GM19452 (cell line): Measurements from ENCODE around the gene ADD3.

Source experiments
- ATAC-seq: cut with Tn5 transposase; IDR thresholded peaks from one replicate; pipeline ENCODE4 v1.9.1; 2021; ENCODE audit not compliant: unreplicated experiment

Gene ADD3, protein sequence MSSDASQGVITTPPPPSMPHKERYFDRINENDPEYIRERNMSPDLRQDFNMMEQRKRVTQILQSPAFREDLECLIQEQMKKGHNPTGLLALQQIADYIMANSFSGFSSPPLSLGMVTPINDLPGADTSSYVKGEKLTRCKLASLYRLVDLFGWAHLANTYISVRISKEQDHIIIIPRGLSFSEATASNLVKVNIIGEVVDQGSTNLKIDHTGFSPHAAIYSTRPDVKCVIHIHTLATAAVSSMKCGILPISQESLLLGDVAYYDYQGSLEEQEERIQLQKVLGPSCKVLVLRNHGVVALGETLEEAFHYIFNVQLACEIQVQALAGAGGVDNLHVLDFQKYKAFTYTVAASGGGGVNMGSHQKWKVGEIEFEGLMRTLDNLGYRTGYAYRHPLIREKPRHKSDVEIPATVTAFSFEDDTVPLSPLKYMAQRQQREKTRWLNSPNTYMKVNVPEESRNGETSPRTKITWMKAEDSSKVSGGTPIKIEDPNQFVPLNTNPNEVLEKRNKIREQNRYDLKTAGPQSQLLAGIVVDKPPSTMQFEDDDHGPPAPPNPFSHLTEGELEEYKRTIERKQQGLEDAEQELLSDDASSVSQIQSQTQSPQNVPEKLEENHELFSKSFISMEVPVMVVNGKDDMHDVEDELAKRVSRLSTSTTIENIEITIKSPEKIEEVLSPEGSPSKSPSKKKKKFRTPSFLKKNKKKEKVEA

DNA sequence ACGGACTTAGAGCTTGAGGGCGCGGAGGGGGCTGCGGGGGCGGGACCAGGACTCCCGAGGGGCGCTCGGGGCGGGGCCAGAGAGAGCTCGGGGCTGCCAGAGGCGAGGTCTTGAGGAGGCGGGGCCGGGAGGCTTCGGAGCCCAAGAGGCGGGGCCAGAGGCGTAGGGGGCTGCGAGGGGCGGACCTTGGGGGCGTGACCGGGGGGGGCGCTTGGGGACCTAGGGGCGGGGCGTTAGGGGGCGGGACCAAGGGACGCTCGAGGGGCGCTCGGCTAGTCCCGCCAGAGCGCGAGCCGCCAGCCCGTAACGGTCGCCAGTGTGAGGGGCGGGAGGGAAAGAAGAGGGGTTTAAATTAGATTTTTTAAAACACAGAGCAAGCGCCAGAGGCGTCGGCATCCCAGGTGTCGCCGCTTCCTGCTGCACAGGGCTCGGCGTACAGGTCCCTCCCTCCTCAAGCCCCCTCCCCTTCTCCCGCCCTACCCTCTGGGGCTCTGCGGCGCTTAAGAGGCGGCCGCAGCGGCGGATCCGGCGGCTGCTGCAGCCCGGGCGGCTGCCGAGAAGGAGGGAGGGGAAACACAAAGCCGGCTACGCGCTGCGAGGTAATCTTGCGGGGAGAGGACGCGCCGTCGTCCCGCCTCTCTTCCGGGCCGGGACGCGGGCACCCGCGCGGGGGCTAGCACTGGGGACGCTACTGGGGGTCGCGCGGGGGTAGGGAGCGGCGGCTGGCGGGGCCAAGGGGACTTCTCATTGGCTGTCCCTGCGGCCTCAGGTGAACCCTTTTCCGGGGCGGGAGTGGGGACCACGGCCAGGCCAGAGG is at the start of gene ADD3:
Gene ADD3, plus strand, starts transcription at position 284 of the 817 bp plus-strand sequence. CDS start 92,670 bp downstream, outside the sequence.
- peak; percentile 51 for ATAC-seq

DNA sequence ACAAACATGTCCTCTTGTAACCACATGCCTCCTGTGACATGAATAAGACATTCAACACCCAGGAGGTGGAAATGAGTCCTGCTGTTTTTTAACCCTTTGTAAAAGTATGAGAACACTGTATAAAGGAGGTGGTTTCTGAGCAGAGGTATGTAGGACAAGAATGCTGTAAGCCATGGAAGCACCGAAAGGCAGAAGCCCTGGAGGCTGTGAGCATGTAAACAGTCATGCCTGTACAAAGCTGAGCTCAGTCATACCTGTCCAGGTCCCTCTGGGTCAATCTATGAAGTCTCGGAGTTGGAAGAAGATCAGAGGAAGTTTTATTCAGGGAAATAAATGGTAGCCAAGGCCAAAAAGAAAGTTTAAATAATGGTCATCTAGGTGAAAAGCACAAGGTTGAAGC is 49.7 kb upstream of the ADD3 start:
- no peak for ATAC-seq

DNA sequence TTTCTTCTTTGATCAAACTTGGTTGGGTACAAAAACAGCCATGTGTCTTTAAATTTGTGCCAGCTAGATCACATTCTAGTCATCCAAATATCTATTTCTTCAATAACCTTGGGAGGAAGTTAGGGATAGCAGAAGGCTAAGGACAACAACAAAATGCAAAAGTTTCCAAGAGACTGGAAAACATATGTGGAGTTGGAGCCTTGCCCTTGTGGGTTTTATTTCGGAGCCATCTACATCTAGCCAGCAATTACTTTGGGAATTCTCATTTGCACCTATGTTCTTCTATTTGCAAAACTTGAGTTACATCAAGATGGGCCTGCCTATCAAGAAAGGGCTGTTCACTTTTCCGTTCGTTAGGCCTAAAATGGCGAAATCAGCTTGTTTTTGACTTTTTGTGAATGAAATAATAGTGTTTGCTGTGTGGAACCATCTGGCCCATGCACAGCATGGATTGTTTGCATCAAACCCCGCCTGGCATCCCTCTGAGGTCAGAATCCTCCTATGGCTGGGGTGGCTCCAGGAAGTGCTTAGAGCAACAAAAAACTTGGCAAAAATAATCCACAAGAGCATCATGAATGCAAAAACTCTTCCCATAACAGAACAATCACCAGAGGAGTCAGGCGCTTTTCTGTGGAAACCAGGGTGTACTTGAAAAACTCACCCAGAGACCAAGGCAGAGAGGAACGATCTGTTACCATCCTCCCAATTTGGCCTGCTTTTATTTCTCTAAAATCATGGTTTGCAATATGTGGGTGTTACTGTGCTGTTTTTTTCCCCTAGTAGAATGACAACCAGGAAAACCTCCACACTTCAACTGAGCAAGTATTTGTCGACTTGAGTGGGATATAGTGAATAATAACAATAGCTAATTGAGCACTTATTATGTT is 48.3 kb upstream of the ADD3 start:
- ATAC-seq: no peak

DNA sequence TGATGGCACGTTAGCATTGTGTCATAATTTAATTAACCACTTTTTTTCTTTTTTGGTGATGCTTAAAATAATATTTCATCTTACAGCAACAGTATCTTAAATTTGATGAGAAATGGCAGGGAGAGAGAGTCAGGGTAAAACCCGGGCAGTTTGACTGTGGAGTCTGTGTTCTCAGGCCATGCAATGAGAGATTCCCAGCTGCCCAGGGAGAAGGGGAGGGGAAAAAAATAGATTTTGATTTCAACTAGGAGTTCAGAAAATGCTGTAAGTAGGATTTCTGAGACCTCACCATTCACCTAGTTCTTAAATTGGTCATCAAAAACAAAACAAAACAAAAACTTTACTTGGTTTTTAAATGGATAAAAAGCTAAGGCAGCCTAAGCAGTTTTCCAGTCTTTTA is 47.1 kb upstream of the ADD3 start:
- no peak for ATAC-seq

DNA sequence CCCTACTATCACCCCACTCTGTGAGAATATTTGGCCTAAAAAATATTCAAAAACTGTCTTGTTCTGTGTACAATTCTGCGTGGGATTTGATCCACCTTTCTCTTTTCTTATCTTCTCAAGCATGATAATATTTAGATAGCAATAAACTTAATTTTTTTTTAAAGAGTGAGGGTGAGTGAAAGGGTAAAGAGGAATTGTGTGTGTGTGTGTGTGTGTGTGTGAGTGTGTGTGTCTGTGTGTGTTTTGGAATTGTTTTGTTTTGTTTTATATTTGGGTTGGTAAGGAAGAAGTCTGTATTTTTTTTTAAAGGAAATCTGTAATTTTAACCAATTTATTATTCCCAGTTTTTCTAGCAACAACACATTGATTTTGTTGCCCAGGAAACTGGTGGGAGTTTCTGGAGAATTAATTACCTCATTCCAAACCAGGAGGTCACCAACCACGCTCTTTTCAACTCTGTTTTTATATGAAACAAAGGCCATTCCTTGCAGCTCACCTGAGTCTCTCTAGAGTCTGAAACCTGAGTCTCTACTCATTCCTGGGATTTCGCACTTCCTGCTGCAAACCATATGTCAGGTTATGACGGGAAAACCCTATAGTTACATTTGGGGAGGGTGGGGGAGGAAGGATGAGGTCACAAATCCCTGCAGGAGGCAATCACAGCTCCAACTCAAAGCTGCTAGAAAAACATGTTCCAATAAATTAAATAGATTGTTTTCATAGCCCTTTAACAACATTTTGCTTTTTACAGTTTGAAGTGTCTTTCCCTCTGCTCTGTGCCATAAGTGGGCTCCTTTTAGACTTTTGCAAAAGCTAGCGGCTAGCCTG is 46.4 kb upstream of the ADD3 start:
- ATAC-seq: no peak

DNA sequence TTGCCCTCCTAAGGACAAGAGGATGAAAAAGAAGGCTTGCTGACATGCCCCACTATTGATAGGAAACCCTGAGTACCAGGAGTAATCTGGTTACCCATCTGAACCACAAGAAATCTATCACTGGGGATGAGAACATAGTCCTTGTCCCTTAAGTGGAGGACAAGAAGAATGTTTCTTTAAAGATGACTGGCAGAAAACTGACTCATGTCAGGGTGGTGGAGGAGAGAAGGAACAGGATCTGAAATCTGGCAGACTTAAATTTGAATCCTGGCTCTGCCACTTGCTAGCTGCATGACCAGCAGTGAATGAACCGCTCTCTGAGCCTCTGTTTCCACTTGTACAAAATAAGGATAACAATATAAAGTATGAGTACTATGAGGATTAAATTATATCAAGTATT is 45.5 kb upstream of the ADD3 start:
- no peak for ATAC-seq

DNA sequence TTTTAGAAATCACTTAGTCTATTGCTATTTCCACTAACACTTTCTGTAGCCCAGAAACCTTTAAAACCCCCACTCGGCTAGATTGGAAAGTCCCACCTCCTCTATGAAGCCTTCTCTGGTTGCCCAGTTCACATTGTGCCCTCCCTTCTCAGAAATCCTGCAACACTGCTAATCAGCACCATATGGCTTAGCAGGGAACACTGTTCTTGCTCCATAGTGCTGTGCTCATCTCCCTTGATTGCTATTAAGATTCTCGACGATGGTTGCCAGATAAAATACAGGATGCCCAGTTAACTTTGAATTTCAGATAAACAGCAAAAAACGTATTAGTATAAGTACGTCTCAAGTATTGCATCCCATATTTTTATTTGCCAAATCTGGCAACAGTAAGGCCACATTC is 44.3 kb upstream of the ADD3 start:
- no peak for ATAC-seq

DNA sequence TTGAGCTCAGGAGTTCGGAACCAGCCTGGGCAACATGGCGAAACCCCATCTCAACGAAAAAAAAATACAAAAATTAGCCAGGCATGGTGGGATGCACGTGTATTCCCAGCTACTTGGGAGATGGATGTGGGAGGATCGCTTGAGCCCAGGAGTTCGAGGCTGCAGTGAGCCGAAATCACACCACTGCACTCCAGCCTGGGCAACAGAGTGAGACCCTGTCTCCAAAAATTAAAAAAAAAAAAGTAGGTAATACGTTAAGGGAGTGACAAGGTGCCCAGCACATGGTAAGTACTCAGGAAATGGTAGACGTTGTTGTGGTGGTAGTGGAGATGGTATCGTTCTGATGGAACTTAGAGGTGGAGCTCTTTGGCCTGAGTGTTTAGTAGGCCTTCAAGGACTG is 43.5 kb upstream of the ADD3 start:
- no peak for ATAC-seq

DNA sequence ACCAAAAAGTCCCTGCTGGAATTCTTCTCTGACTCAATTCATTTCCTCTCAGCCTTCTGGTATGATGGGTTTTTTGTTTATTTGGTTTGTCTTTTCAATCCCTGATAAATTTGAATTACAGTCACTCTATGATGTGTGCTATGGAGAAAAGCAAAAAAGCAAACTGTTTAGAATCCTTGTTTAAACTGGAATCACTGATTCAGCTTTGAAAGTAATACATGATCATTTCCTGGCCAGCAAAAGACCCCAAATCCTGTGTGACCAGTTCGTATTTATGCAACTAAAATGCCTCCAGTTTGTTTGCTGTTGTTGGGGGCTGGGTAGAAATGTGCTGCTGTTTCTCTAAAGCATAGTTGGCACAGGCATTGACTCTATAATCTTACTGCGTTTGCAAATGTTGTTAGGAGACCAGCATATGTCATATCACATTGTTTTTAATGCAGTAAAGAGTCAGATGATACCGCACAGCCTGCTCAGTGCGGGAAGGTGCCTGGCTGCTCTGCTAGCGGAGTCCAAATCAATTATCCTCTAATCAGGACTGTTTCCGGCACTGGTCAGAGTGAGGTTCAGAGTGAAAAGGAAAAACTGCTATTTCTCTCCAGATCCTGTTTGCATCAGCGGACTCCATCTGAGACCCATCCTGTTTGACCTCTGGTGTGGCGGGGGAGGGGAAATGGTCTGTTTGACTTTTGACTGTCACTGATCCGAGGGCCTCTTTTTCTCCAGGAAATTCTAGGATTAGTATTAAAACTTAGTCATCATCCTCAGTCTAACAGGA is 40.6 kb upstream of the ADD3 start:
- ATAC-seq: no peak

DNA sequence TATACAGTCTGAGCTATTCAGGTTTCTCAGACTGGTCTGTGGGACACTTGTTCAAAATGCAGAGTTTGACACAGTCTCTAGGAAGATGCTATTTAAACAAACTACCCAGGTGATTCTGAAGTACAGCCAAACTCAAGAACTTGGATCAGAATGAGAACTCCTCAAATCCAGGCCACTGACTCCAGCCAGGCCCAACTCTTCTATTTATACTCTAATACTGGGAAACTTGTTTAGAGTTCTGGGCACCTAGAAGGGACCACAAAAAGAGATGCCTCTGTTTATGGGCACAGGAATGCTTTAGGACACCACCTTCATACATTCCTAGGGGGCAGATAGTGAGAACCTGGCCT is 40.1 kb upstream of the ADD3 start:
- no peak for ATAC-seq

DNA sequence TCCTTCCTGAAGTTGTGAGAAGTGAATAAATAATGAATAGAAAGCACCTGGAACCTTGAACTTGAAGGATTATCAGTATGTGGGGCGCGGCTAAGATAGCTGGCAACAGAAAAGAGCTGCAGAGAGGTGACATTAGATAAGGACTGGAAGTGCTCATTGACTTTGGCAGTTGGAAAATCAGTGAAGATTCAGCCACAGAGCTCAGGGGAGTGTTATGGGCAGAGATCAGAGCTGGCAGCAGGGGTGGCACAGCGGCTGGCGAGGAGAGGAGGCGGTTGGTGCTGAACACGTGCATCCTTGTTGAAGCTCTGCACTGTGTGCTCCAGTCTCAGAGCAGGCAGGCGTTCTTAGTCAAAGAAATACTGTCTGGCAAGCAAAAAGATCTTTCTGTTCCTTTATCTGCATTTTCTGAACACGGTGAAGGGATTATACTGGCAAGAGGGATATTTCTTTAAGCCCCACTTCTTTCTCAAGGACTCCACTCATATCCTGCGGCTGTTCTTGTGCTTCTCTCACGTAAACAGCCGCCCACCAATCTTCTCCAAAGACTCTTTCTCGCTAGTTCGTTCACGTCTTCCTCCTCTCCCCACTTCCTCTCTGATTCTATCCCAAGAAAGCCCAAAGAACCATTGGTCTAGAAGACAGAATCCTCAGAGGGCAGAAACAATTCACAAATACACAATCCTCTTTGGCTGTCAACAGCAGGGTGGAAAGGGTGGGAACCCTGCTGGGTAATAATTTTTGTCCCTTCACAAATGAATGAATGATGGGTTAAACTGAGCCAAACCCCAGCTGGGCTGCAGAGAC is 38.6 kb upstream of the ADD3 start:
- no peak for ATAC-seq

DNA sequence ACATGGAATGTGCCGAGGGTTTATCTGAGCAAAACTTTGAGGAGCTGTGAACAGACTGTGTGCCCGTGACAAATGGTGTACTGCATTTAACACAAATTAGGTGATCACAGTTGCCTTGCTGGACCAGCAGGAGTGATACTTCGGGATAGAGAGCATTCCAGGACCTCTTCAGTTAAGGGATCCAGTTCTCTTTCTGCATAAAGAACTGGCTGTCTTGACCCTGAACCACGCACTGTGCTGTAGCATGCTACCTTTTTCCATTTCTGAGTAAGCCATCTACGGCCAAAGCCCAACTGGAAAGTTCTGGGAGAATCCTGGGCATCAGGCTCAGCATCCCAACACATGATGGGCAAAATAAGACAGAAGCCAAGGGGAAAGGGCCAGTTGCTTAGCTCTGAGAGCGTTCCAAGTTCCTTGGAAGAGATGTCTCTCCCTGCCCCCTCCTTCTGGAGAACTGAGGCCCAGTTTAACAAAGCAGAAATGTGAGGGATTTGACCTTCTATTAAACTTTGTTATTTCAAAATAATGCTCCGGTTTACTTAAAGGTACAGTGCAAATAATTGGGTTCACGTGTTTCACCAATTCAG is 37.9 kb upstream of the ADD3 start:
- ATAC-seq: no peak

DNA sequence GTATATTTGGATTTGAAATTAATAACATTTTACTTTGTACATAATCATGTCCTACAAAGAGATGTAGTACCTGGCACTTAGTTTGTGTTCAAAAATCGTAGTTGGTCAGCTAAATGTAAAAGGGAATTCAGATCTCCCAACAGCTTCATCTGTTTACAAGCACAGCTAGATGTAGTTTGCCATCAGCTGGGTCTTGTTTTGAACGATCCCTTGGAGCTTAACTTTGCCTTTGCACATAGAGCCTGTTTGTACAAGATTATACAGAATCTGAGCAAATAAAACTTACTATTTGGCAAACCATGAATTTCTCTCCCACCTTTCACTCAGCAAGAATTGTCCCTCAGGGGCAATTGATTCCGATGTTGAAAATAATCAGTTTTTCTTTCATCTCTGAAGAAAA is 36.1 kb upstream of the ADD3 start:
- ATAC-seq: no peak

DNA sequence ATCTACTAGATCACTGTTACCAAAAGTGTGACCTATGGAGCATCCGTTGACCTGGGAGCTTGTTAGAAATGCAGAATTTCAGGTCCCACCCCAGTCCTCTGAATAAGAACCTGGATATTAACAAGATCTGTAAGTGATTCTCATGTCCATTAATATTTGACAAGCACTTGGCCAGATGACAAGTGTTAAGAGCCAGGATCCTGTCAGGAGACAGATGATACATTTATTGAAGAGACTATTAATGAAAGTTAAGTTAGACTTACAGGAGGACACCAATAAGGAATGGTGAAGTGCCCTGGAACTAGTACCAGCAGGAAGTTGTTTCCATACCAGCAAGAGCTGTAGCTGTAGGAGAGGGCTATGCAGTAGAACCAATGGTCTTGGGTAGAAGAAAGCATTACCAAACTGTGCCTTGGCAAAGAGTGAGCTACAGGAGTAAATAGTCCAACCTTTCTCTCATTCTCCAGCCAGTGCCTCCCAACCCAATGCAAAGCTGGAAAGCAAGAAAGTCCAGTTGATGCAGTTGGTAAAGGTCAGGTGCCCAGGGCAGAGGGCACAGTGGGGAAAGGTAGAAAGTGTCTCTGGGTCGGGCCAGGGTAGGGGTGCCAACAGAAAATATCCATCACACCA is 35.3 kb upstream of the ADD3 start:
- ATAC-seq: no peak

DNA sequence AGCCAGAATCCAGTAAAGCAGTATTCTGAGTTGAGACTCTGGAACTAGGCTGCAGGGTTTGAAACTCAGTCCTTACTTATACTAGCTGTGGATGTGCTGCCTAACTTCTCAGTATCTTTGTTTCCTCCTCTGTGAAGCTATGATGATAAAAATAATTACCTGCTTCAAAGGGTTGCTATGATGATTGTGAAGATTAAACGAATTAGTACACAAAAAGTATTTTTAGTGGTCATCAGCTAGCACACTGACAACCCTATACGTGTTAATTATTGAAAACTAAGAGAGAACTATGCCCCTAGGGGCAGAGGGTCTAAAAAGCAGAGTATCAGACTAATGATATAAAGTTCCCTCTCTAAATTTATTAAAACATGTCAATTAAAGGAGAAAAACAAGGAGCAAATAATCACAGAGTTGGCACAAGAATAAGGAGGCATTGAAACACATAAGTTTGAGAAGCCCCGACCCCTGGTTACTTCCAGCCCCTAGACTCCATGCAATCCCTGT is 34.4 kb upstream of the ADD3 start:
- no peak for ATAC-seq

DNA sequence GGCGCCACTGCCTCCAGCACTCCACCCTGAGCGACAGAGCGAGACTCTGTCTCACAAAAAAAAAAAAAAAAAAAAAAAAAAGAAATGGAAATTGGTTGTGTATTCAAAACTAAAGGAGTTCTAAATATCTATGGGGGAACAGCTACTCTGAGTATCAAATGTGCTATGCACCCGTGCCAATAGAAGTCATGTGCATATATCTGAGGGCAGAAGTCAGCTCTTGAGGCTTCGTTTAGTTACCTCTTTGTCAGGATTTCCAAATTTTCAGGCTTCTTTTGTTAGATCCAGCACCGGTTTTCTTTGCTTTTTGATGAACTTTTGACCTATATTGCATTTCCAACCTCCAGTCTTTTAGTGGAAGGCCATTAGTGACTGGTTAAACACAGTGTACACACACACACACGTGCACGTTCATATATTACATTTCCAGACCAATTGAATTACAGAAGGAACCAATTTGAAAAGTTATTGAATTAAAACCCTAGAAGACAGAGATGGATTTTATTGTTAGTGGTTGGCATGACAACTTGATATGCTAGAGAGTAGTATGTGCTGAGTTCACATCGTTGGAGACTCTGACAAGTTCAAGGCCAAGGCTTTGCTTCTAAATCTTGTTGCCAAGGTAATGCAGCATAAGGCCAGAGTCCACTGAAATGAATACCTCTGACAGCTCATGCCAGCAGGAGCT is 33.1 kb upstream of the ADD3 start:
- ATAC-seq: no peak
